K562 (cell line): Measurements from ENCODE around the gene SERINC3. TPM values are rescaled to one million over a fixed set of nuclear protein-coding genes. Genes with fewer than 3 reads are reported as not detected.

ENCODE experiments used
- ATAC-seq: fragments of 200-7000 bp; cut with Tn5 transposase; 3 replicates; pipeline ENCODE4 v1.9.1; 2020; ENCODE audit warnings: moderate library complexity
- BruUV-seq: library from RNA; stranded (reverse); fragments of 400-500 nt; replicated peaks from 2 replicates; lab custom pipeline; 2021; lab: Mats Ljungman, UMichigan
- CTCF ChIA-PET: fragments of 300-600 bp; formaldehyde crosslinking; extraction: SDS; loops from one replicate; lab custom pipeline; 2021; ENCODE audit warnings: low intra/inter-chr PET ratio; lab: Yijun Ruan, JAX
- POLR2A ChIA-PET: fragments of 300-600, 350-650 bp; sonication (Branson Sonifier 250); formaldehyde crosslinking; extraction: SDS; loops from one replicate; lab custom pipeline; 2021; ENCODE audit warnings: antibody characterized with exemption, inconsistent platforms; lab: Yijun Ruan, JAX
- DNase-seq, 4 experiments: peaks; one replicate each; pipeline versions ENCODE4 v3.0.0 to v3.0.0-alpha.2; 2011 to 2018; ENCODE audit warnings: low spot score in 3 of 4, mixed read lengths in 3 of 4; ENCODE audit errors: extremely low read depth in 1 of 4
- FAIRE-seq: peaks from 2 replicates; lab custom pipeline; 2011; peaks lifted over from hg19 to GRCh38; lab: Jason Lieb, UNC
- H2AFZ ChIP-seq: 2 replicates; pipeline ENCODE4 v1.6.0; 2011; ENCODE audit warnings: low read depth, low read length, control low read depth, inconsistent platforms
- H3K27ac ChIP-seq: fragments of 200-600 bp; 3 replicates; pipeline ENCODE4 v1.8.0; 2011; ENCODE audit warnings: low read depth, mild to moderate bottlenecking, control low read depth, inconsistent platforms, low read length, moderate library complexity, mixed read lengths; ENCODE audit errors: extremely low read depth
- H3K27me3 ChIP-seq, 2 experiments: fragments of 300-600 bp in 1 of 2; 2 replicates in 1 of 2; 3 replicates in 1 of 2; pipeline versions ENCODE4 v1.6.0 to v1.8.0; 2011; ENCODE audit warnings: inconsistent platforms in 2 of 2, low read length in 2 of 2, mild to moderate bottlenecking in 1 of 2, mixed read lengths in 1 of 2, moderate library complexity in 1 of 2; ENCODE audit not compliant: control insufficient read depth in 2 of 2, insufficient read depth in 2 of 2
- H3K36me3 ChIP-seq: fragments of 300-600 bp; 3 replicates; pipeline ENCODE4 v1.8.0; 2011; ENCODE audit warnings: mild to moderate bottlenecking, low read length, inconsistent platforms; ENCODE audit not compliant: control insufficient read depth, insufficient read depth
- H3K4me1 ChIP-seq, 2 experiments: fragments of 200-600 bp in 1 of 2; replicated peaks in 1 of 2; 2 replicates in 1 of 2; 3 replicates in 1 of 2; pipeline versions ENCODE4 v1.5.1 to v1.8.0; 2011; ENCODE audit warnings: inconsistent platforms in 2 of 2, low read length in 2 of 2, mild to moderate bottlenecking in 1 of 2, mixed read lengths in 1 of 2, moderate library complexity in 1 of 2; ENCODE audit not compliant: control insufficient read depth in 2 of 2, insufficient read depth in 2 of 2
- H3K4me2 ChIP-seq: 2 replicates; pipeline ENCODE4 v1.6.1; 2011; ENCODE audit warnings: low read length, control low read depth, inconsistent platforms, mixed read lengths; ENCODE audit not compliant: insufficient read depth
- H3K4me3 ChIP-seq: fragments of 200-600 bp; sonication (generic), shearing (Covaris generic); 2 replicates; pipeline ENCODE4 v1.5.1; 2016; ENCODE audit warnings: control low read depth, inconsistent platforms
- H3K79me2 ChIP-seq: fragments of 200-600 bp; 3 replicates; pipeline ENCODE4 v1.8.0; 2011; ENCODE audit warnings: low read length, inconsistent platforms; ENCODE audit not compliant: control insufficient read depth, insufficient read depth
- H3K9ac ChIP-seq, 2 experiments: 2 replicates each; pipeline versions ENCODE4 v1.6.0 to v1.6.1; 2011; ENCODE audit warnings: low read depth in 2 of 2, low read length in 2 of 2, control low read depth in 1 of 2, inconsistent platforms in 1 of 2, mild to moderate bottlenecking in 1 of 2, mixed read lengths in 1 of 2; ENCODE audit not compliant: insufficient read depth in 1 of 2
- H3K9me1 ChIP-seq: one replicate; pipeline ENCODE4 v1.6.0; 2011; ENCODE audit warnings: inconsistent platforms, mild to moderate bottlenecking, low read length, moderate library complexity; ENCODE audit not compliant: control insufficient read depth, insufficient read depth
- H3K9me3 ChIP-seq: replicated peaks from 2 replicates; pipeline ENCODE4 v1.5.1; 2011; ENCODE audit warnings: low read depth, low read length, inconsistent platforms; ENCODE audit not compliant: control insufficient read depth, insufficient read depth
- H4K20me1 ChIP-seq: replicated peaks from 2 replicates; pipeline ENCODE4 v1.6.1; 2011; ENCODE audit warnings: low read length, inconsistent platforms, mixed read lengths; ENCODE audit not compliant: control insufficient read depth, insufficient read depth
- CREB1 ChIP-seq, 2 experiments: sonication (generic) in 1 of 2; formaldehyde crosslinking in 1 of 2; IDR thresholded peaks; 2 replicates each; pipeline versions ENCODE4 v1.6.1 to v1.8.0; 2012 to 2022; ENCODE audit warnings: inconsistent platforms in 1 of 2, mild to moderate bottlenecking in 1 of 2, missing genetic modification reagents in 1 of 2, moderate library complexity in 1 of 2
- DPF2 ChIP-seq: fragments of 450-650 bp; IDR thresholded peaks from 2 replicates; pipeline ENCODE4 v1.6.1; 2016
- HLTF ChIP-seq: fragments of 450-650 bp; IDR thresholded peaks from 2 replicates; pipeline ENCODE4 v1.6.1; 2016
- HNRNPUL1 ChIP-seq: fragments of 200-400 bp; formaldehyde crosslinking; IDR thresholded peaks from 2 replicates; pipeline ENCODE4 v1.6.1; 2017; ENCODE audit warnings: low read length
- JUN ChIP-seq, 2 experiments: sonication (generic) in 1 of 2; formaldehyde crosslinking in 1 of 2; IDR thresholded peaks; 2 replicates each; pipeline versions ENCODE4 v1.6.1 to v1.8.0; 2012 to 2022; ENCODE audit warnings: borderline replicate concordance in 2 of 2, mild to moderate bottlenecking in 2 of 2, improper control_type of control experiment in 1 of 2, low read depth in 1 of 2, low read length in 1 of 2, missing genetic modification reagents in 1 of 2
- L3MBTL2 ChIP-seq: fragments of 450-650 bp; IDR thresholded peaks from 2 replicates; pipeline ENCODE4 v1.6.1; 2016; ENCODE audit warnings: mild to moderate bottlenecking, moderate library complexity
- MAFF ChIP-seq: IDR thresholded peaks from 2 replicates; pipeline ENCODE4 v1.6.1; 2012; ENCODE audit warnings: low read length, improper control_type of control experiment
- MXI1 ChIP-seq: IDR thresholded peaks from 2 replicates; pipeline ENCODE4 v1.6.1; 2011; ENCODE audit warnings: low read depth, mild to moderate bottlenecking, improper control_type of control experiment, low read length
- NCOR1 ChIP-seq: fragments of 450-650 bp; IDR thresholded peaks from 2 replicates; pipeline ENCODE4 v1.6.1; 2016; ENCODE audit warnings: mild to moderate bottlenecking, moderate library complexity
- NFE2L1 ChIP-seq: fragments of 450-650 bp; IDR thresholded peaks from 2 replicates; pipeline ENCODE4 v1.6.1; 2016; ENCODE audit warnings: missing genetic modification characterization, low read depth, mild to moderate bottlenecking, missing compliant biosample characterization, moderate library complexity, borderline replicate concordance
- NR1H2 ChIP-seq: sonication (generic); formaldehyde crosslinking; IDR thresholded peaks from 2 replicates; pipeline ENCODE4 v1.4.0; 2020; ENCODE audit warnings: mild to moderate bottlenecking, missing genetic modification reagents
- RBM34 ChIP-seq: fragments of 200-400 bp; formaldehyde crosslinking; IDR thresholded peaks from 2 replicates; pipeline ENCODE4 v1.6.1; 2018; ENCODE audit warnings: low read length, borderline replicate concordance; ENCODE audit not compliant: insufficient read depth
- RFX5 ChIP-seq: IDR thresholded peaks from 2 replicates; pipeline ENCODE4 v1.6.1; 2011; ENCODE audit warnings: low read depth, mild to moderate bottlenecking, improper control_type of control experiment, low read length
- SRF ChIP-seq, 2 experiments: fragments of 250-450, 450-650 bp in 1 of 2; sonication (Bioruptor Pico) in 1 of 2; sonication (generic) in 1 of 2; formaldehyde crosslinking; IDR thresholded peaks; 2 replicates each; pipeline versions ENCODE4 v1.5.0 to v1.5.1; 2020 to 2022; ENCODE audit warnings: mild to moderate bottlenecking in 1 of 2, missing genetic modification reagents in 1 of 2
- ZKSCAN1 ChIP-seq: fragments of 150-350 bp; IDR thresholded peaks from 2 replicates; pipeline ENCODE4 v1.6.1; 2016; ENCODE audit warnings: low read depth, low read length
- ZNF140 ChIP-seq: fragments of 250-450 bp; sonication (Bioruptor Pico); IDR thresholded peaks from 2 replicates; pipeline ENCODE4 v1.8.0; 2021; ENCODE audit warnings: moderate library complexity, mild to moderate bottlenecking, inconsistent platforms
- ZNF696 ChIP-seq: fragments of 250-450 bp; sonication (Bioruptor Pico); conservative IDR thresholded peaks from 2 replicates; pipeline ENCODE4 v1.4.0; 2020; ENCODE audit warnings: mild to moderate bottlenecking, moderate library complexity
- WGBS: fragments of 100-300 bp; shearing (Covaris generic); methylation state at CpG from one replicate; pipeline ENCODE4 v1.1.6; 2016; ENCODE audit warnings: low coverage, mixed read lengths; ENCODE audit not compliant: insufficient coverage; ENCODE audit errors: missing lambda C conversion rate; 5-methylcytosine and 5-hydroxymethylcytosine counted together
- in situ Hi-C: fragments of 300-500 bp; cut with MboI; formaldehyde crosslinking; loops from 4 replicates; pipeline ENCODE4 v1.15.0; 2018; ENCODE audit warnings: inconsistent platforms, mixed read lengths
- intact Hi-C: fragments of 100-400 bp; cut with micrococcal nuclease; formaldehyde crosslinking; loops from 2 replicates; pipeline ENCODE4 v1.14.2; 2022
- polyA plus RNA-seq, 8 experiments: library from polyadenylated mRNA; depleted of rRNA in 4 of 8; stranded (reverse) in 5 of 8; unstranded in 3 of 8; fragments of >200 nt; fragmentation: Nextera tagmentation in 2 of 8; fragmentation: Illumina TruSeq in 1 of 8; extraction: Ambion mirVana in 2 of 8; extraction: Trizol in 1 of 8; gene quantifications; 2 replicates each; pipeline versions ENCODE4 v1.2.1 to v1.2.3, GENCODE V29; 2011 to 2014; ENCODE audit warnings: inconsistent platforms in 1 of 8, missing spikeins in 1 of 8
- total RNA-seq, 7 experiments: library from RNA; depleted of rRNA in 6 of 7; stranded (reverse); fragments of >200 nt in 6 of 7; fragmentation: Illumina TruSeq in 2 of 7; extraction: Trizol in 2 of 7; gene quantifications; 2 replicates each; pipeline versions ENCODE4 v1.2.1 to v1.2.3, GENCODE V29; 2011 to 2021; ENCODE audit warnings: low replicate concordance in 1 of 7
- TF ChIP-seq, protein P1 (sequence below): fragments of 250-450 bp; sonication (Bioruptor Pico); IDR thresholded peaks from 2 replicates; pipeline ENCODE4 v1.5.0; 2020; ENCODE audit warnings: mild to moderate bottlenecking
- TF ChIP-seq, protein P2 (sequence below): fragments of 250-450 bp; sonication (Bioruptor Pico); IDR thresholded peaks from 2 replicates; pipeline ENCODE4 v1.5.0; 2022; ENCODE audit warnings: mild to moderate bottlenecking

The SERINC3 gene
- total and polyA plus RNA-seq, 9 of the 15 experiments (the other 6 are each of a cell fraction or from before 2014, with no cell fraction given) = 24.7 to 107 (median 48.8) TPM

DNA sequence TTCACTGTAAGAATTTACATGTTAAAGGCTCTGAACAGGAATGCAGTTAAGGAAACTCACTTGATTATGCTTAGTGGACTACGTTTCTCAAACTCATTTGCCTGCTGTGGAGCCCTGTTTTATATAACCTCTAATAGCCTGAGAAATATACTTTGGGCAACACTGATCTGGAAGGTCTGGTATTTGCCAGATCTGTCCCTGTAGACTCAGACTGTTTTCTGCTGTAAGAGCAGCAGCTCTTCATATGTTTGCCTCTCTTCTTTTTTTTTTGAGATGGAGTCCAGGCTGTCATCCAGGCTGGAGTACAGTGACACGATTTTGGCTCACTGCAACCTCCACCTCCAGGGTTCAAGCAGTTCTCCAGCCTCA lies 36.1 kb downstream of the SERINC3 start:
- H2AFZ ChIP-seq = no peak overlapping the region
- H3K4me2 ChIP-seq = no peak overlapping the region
- H3K36me3 ChIP-seq = peaks cover 66% of the 10 kb centered on the region; the same call in 2 of the 3 replicates
- H3K9me1 ChIP-seq = no peaks in the 10 kb centered on the region
- in situ Hi-C loops = no loop called here
- H3K79me2 ChIP-seq = no peaks in the 10 kb centered on the region
- intact Hi-C loops = no loop called here
- H3K4me3 ChIP-seq = no peak overlapping the region
- no peaks in the 10 kb centered on the region for H4K20me1 ChIP-seq
- ATAC-seq (no peak), FAIRE-seq (no peak)
- no TSS peak for BruUV-seq
- H3K27me3 ChIP-seq = no peaks in the 10 kb centered on the region
- TF ChIP-seq ZNF696 (no peak), MAFF (no peak), CREB1 (IDR thresholded peaks at IDR 0.05) (no peak), CREB1 (CRISPR knock-in tag; IDR thresholded peaks at IDR 0.05) (no peak), RBM34 (no peak), NR1H2 (CRISPR knock-in tag) (no peak), SRF (CRISPR knock-in tag; IDR thresholded peaks at IDR 0.05) (no peak), ZNF140 (no peak), MXI1 (no peak), DPF2 (no peak), L3MBTL2 (no peak), JUN (IDR thresholded peaks at IDR 0.05; ENCODE audit: borderline replicate concordance, low read depth, low read length) (no peak), JUN (CRISPR knock-in tag; IDR thresholded peaks at IDR 0.05; ENCODE audit: borderline replicate concordance) (no peak), ZKSCAN1 (no peak), RFX5 (no peak), HNRNPUL1 (no peak), HLTF (no peak), NFE2L1 (tag) (no peak), NCOR1 (no peak)
- TF ChIP-seq, protein P1, sequence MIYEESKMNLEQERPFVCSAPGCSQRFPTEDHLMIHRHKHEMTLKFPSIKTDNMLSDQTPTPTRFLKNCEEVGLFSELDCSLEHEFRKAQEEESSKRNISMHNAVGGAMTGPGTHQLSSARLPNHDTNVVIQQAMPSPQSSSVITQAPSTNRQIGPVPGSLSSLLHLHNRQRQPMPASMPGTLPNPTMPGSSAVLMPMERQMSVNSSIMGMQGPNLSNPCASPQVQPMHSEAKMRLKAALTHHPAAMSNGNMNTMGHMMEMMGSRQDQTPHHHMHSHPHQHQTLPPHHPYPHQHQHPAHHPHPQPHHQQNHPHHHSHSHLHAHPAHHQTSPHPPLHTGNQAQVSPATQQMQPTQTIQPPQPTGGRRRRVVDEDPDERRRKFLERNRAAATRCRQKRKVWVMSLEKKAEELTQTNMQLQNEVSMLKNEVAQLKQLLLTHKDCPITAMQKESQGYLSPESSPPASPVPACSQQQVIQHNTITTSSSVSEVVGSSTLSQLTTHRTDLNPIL (CRISPR knock-in tag) = no peak
- TF ChIP-seq, protein P2, sequence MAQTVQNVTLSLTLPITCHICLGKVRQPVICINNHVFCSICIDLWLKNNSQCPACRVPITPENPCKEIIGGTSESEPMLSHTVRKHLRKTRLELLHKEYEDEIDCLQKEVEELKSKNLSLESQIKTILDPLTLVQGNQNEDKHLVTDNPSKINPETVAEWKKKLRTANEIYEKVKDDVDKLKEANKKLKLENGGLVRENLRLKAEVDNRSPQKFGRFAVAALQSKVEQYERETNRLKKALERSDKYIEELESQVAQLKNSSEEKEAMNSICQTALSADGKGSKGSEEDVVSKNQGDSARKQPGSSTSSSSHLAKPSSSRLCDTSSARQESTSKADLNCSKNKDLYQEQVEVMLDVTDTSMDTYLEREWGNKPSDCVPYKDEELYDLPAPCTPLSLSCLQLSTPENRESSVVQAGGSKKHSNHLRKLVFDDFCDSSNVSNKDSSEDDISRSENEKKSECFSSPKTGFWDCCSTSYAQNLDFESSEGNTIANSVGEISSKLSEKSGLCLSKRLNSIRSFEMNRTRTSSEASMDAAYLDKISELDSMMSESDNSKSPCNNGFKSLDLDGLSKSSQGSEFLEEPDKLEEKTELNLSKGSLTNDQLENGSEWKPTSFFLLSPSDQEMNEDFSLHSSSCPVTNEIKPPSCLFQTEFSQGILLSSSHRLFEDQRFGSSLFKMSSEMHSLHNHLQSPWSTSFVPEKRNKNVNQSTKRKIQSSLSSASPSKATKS = no peak
- TF ChIP-seq, all 486 proteins: peak for 0
- H3K4me1 ChIP-seq = no peaks in the 10 kb centered on the region
- H3K9me3 ChIP-seq = no peaks in the 10 kb centered on the region
- no peak overlapping the region for H3K27ac ChIP-seq
- H3K9ac ChIP-seq = no peak overlapping the region
- no peak for DNase-seq
- ChIA-PET CTCF (no interaction called here), POLR2A (interaction anchor here (2.3 kb wide), 1 partner anchor 10 kb away, joined by 5 read pairs; the partner anchor contains the start of gene TTPAL)
- WGBS = 46% methylated on average over 2 of the region's 2 CpGs
